A549 (cell line): ENCODE measurements around the gene MYLK. TPM values are rescaled to one million over a fixed set of nuclear protein-coding genes. Genes with fewer than 3 reads are reported as not detected.
A peak's percentile ranks its signal among the peaks of the same experiment; 100 is the strongest.

Experiments
- ATAC-seq, 2 experiments: fragments of 200-7000 bp in 1 of 2; fragments of >200 bp in 1 of 2; cut with Nextera tagmentation in 1 of 2; cut with Tn5 transposase in 1 of 2; 3 replicates each; pipeline versions ENCODE4 v1.8.0 to v1.9.1; 2018 to 2020; ENCODE audit warnings: mild to moderate bottlenecking in 1 of 2, moderate library complexity in 1 of 2
- CTCF ChIA-PET: fragments of 300-600 bp; sonication (Branson Sonifier 250); formaldehyde crosslinking; extraction: SDS; loops from one replicate; lab custom pipeline; 2021; ENCODE audit warnings: antibody characterized with exemption, inconsistent platforms; lab: Yijun Ruan, JAX
- POLR2A ChIA-PET: fragments of 350-600 bp; formaldehyde crosslinking; extraction: SDS; loops from one replicate; lab custom pipeline; 2021; ENCODE audit warnings: antibody characterized with exemption, inconsistent platforms; lab: Yijun Ruan, JAX
- DNase-seq, 2 experiments: peaks; one replicate each; pipeline versions ENCODE4 v3.0.0 to v3.0.0-alpha.2; 2011 to 2016; ENCODE audit warnings: low read depth in 1 of 2, low spot score in 1 of 2
- FAIRE-seq: peaks from 2 replicates; lab custom pipeline; 2011; peaks lifted over from hg19 to GRCh38; lab: Jason Lieb, UNC
- H3K27ac ChIP-seq, 2 experiments: fragments of >200 bp; sonication (Bioruptor Twin); formaldehyde crosslinking; 3 replicates each; pipeline ENCODE4 v1.5.1; 2016 to 2017
- H3K4me1 ChIP-seq: fragments of >200 bp; sonication (Bioruptor Twin); formaldehyde crosslinking; 3 replicates; pipeline ENCODE4 v1.6.1; 2016
- H3K4me2 ChIP-seq: fragments of >200 bp; sonication (Bioruptor Twin); formaldehyde crosslinking; 3 replicates; pipeline ENCODE4 v1.6.1; 2016
- H3K4me3 ChIP-seq: fragments of >200 bp; sonication (Bioruptor Twin); formaldehyde crosslinking; 3 replicates; pipeline ENCODE4 v1.5.1; 2016
- H3K9me3 ChIP-seq: fragments of >200 bp; sonication (Bioruptor Twin); formaldehyde crosslinking; 3 replicates; pipeline ENCODE4 v1.6.1; 2016
- BCL3 ChIP-seq: fragments of >200 bp; sonication (Bioruptor Twin); formaldehyde crosslinking; IDR thresholded peaks from 3 replicates; pipeline ENCODE4 v1.6.1; 2016
- CBX2 ChIP-seq: fragments of 200-600 bp; sonication (generic); IDR thresholded peaks from 2 replicates; pipeline ENCODE4 v1.6.1; 2016; ENCODE audit warnings: low read depth, mild to moderate bottlenecking, borderline replicate concordance
- CEBPB ChIP-seq, 2 experiments: fragments of >200 bp in 1 of 2; sonication (Bioruptor Twin) in 1 of 2; formaldehyde crosslinking in 1 of 2; IDR thresholded peaks; 2 replicates each; pipeline ENCODE4 v1.6.1; 2012 to 2016
- CHD4 ChIP-seq: fragments of 200-600 bp; sonication (generic); IDR thresholded peaks from 2 replicates; pipeline ENCODE4 v1.6.1; 2016; ENCODE audit warnings: antibody characterized with exemption, mild to moderate bottlenecking, borderline replicate concordance
- EHMT2 ChIP-seq: fragments of 200-600 bp; sonication (generic); IDR thresholded peaks from 2 replicates; pipeline ENCODE4 v1.6.1; 2016; ENCODE audit warnings: antibody characterized with exemption, low read depth, mild to moderate bottlenecking, moderate library complexity
- FOSB ChIP-seq: fragments of 250-450 bp; sonication (Bioruptor Pico); IDR thresholded peaks from 2 replicates; pipeline ENCODE4 v1.5.0; 2020; ENCODE audit warnings: mild to moderate bottlenecking, moderate library complexity
- FOSL2 ChIP-seq, 2 experiments: fragments of 450-650 bp in 1 of 2; fragments of >200 bp in 1 of 2; sonication (Bioruptor Twin) in 1 of 2; formaldehyde crosslinking; IDR thresholded peaks; 2 replicates each; pipeline versions ENCODE4 v1.5.0 to v1.6.1; 2016 to 2020; ENCODE audit warnings: mild to moderate bottlenecking in 1 of 2, moderate library complexity in 1 of 2
- HDAC2 ChIP-seq: fragments of 200-600 bp; sonication (generic); IDR thresholded peaks from 2 replicates; pipeline ENCODE4 v1.6.1; 2016
- JUN ChIP-seq, 2 experiments: fragments of >200 bp; sonication (Bioruptor Twin); formaldehyde crosslinking; IDR thresholded peaks; 2 replicates in 1 of 2; 3 replicates in 1 of 2; pipeline ENCODE4 v1.6.1; 2016 to 2017
- JUNB ChIP-seq: fragments of >200 bp; sonication (Bioruptor Twin); formaldehyde crosslinking; IDR thresholded peaks from 2 replicates; pipeline ENCODE4 v1.6.1; 2016
- MAFK ChIP-seq: fragments of 450-650 bp; IDR thresholded peaks from 2 replicates; pipeline ENCODE4 v1.6.1; 2014; ENCODE audit not compliant: partially characterized antibody
- MAZ ChIP-seq: fragments of 150-350 bp; IDR thresholded peaks from 2 replicates; pipeline ENCODE4 v1.6.1; 2014; ENCODE audit warnings: antibody characterized with exemption, low read depth, low read length, borderline replicate concordance
- NFE2L2 ChIP-seq: fragments of 150-350 bp; conservative IDR thresholded peaks from 2 replicates; pipeline ENCODE4 v1.6.1; 2014; ENCODE audit warnings: low read length
- NR3C1 ChIP-seq: fragments of >200 bp; sonication (Bioruptor Twin); formaldehyde crosslinking; IDR thresholded peaks from 3 replicates; pipeline ENCODE4 v1.6.1; 2017
- POLR2A ChIP-seq: IDR thresholded peaks from 2 replicates; pipeline ENCODE4 v1.6.1; 2012; ENCODE audit warnings: mild to moderate bottlenecking, low read length
- RAD21 ChIP-seq, 2 experiments: fragments of >200 bp in 1 of 2; sonication (Bioruptor Twin) in 1 of 2; formaldehyde crosslinking in 1 of 2; IDR thresholded peaks in 1 of 2; conservative IDR thresholded peaks in 1 of 2; 2 replicates in 1 of 2; 3 replicates in 1 of 2; pipeline ENCODE4 v1.6.1; 2012 to 2018; ENCODE audit warnings: inconsistent platforms in 1 of 2
- RNF2 ChIP-seq: fragments of 200-600 bp; sonication (generic); IDR thresholded peaks from 2 replicates; pipeline ENCODE4 v1.6.1; 2016; ENCODE audit warnings: low read depth, mild to moderate bottlenecking, antibody characterized with exemption, moderate library complexity, borderline replicate concordance
- TFCP2L1 ChIP-seq: fragments of 250-450 bp; sonication (Bioruptor Pico); IDR thresholded peaks from 2 replicates; pipeline ENCODE4 v1.5.0; 2021; ENCODE audit warnings: mild to moderate bottlenecking
- TP53 ChIP-seq: fragments of 250-450 bp; sonication (Bioruptor Pico); IDR thresholded peaks from 2 replicates; pipeline ENCODE4 v1.5.0; 2021; ENCODE audit warnings: mild to moderate bottlenecking, moderate library complexity
- ZC3H11A ChIP-seq: fragments of 450-650 bp; IDR thresholded peaks from 2 replicates; pipeline ENCODE4 v1.6.1; 2014; ENCODE audit warnings: antibody characterized with exemption, mild to moderate bottlenecking
- WGBS: methylation state at CpG from one replicate; pipeline ENCODE4 v1.1.6; 2017; ENCODE audit errors: missing lambda C conversion rate; 5-methylcytosine and 5-hydroxymethylcytosine counted together
- polyA plus RNA-seq, 4 experiments: library from polyadenylated mRNA; depleted of rRNA in 3 of 4; stranded (reverse); fragments of >200 nt; fragmentation: RNase III in 1 of 4; extraction: RNeasy Plus Mini Kit Qiagen cat#74134 plus additional on column Dnase treatment in 1 of 4; gene quantifications; 2 replicates in 3 of 4; 3 replicates in 1 of 4; pipeline ENCODE4 v1.2.3, GENCODE V29; 2011 to 2017
- TF ChIP-seq, protein P1 (sequence below): fragments of >200 bp; sonication (Bioruptor Twin); formaldehyde crosslinking; IDR thresholded peaks from 3 replicates; pipeline ENCODE4 v1.5.1; 2016

MYLK gene
- polyA plus RNA-seq, 2 of the 4 experiments (the other 2 are of a cell fraction), result 16.9 to 17.4 TPM

GRCh38 chr3:123877965-123878364 is 6.2 kb downstream of the MYLK start:
- FAIRE-seq, result no peak
- Histone ChIP-seq H3K4me1 (peaks cover 11% of the 10 kb centered on the region), H3K27ac (no peak overlapping the region), H3K4me3 (no peak overlapping the region), H3K9me3 (no peaks in the 10 kb centered on the region), H3K4me2 (no peak overlapping the region)
- no peak for DNase-seq
- TF ChIP-seq CBX2, result no peak
- TF ChIP-seq TP53 (CRISPR knock-in tag), result no peak
- no peak for TF ChIP-seq JUNB
- TF ChIP-seq EHMT2, result no peak
- POLR2A ChIA-PET, result no interaction called here
- CTCF ChIA-PET, result interaction anchor here (1.5 to 1.8 kb wide), 2 partner anchors 132 to 152 kb away, joined by 3 to 4 read pairs; no protein-coding TSS in a partner anchor
- ATAC-seq, result no peak
- WGBS, result 78% methylated on average over 3 of the region's 4 CpGs

DNA sequence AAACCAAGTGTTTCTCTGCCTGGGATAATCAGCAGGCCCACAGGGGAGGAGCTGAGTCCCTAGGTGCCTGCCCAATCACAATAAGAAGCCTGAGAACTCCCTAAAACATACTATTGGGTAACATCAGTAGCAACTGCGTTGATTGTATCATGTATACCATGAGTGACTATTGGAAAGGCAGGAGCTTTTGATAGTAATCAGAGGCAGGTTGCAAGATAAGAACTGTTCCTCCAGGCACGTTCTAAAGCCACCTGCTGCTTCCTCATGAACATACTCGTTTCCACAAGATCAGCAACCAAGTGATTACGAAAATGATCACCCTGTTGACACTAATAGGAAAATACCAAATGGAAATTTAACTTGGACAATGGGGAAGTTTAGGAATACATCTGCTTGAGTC is 6.7 kb downstream of the MYLK start:
- Histone ChIP-seq H3K4me2 (no peak overlapping the region), H3K27ac (no peak overlapping the region), H3K9me3 (no peaks in the 10 kb centered on the region), H3K4me1 (peaks cover 11% of the 10 kb centered on the region), H3K4me3 (no peak overlapping the region)
- WGBS, result 83% methylated on average over 4 of the region's 4 CpGs
- no peak for TF ChIP-seq CEBPB (IDR thresholded peaks at IDR 0.05)
- TF ChIP-seq MAZ, result no peak
- TF ChIP-seq FOSB (CRISPR knock-in tag), result no peak
- TF ChIP-seq NR3C1, result no peak
- no peak for TF ChIP-seq FOSL2 (IDR thresholded peaks at IDR 0.05)
- no peak for TF ChIP-seq FOSL2 (CRISPR knock-in tag; IDR thresholded peaks at IDR 0.05)
- TF ChIP-seq RNF2, result no peak
- TF ChIP-seq POLR2A, result no peak
- TF ChIP-seq NFE2L2, result no peak
- FAIRE-seq (no peak), DNase-seq (no peak), ATAC-seq (no peak)
- ChIA-PET CTCF (interaction anchor here (1.8 kb wide), 1 partner anchor 151 kb away, joined by 4 read pairs; no protein-coding TSS in a partner anchor), POLR2A (no interaction called here)

GRCh38 chr3:123876858-123877257 is 7.3 kb downstream of the MYLK start:
- H3K9me3 ChIP-seq, result no peaks in the 10 kb centered on the region
- H3K27ac ChIP-seq, result no peak overlapping the region
- ChIA-PET POLR2A (no interaction called here), CTCF (interaction anchor here (1.8 kb wide), 1 partner anchor 151 kb away, joined by 4 read pairs; no protein-coding TSS in a partner anchor)
- FAIRE-seq (no peak), ATAC-seq (peak in 1 of 2 experiments; percentile 52; a peak in 3 of 6 replicates), DNase-seq (no peak)
- no peak overlapping the region for H3K4me2 ChIP-seq
- H3K4me3 ChIP-seq, result no peak overlapping the region
- TF ChIP-seq, protein P1, sequence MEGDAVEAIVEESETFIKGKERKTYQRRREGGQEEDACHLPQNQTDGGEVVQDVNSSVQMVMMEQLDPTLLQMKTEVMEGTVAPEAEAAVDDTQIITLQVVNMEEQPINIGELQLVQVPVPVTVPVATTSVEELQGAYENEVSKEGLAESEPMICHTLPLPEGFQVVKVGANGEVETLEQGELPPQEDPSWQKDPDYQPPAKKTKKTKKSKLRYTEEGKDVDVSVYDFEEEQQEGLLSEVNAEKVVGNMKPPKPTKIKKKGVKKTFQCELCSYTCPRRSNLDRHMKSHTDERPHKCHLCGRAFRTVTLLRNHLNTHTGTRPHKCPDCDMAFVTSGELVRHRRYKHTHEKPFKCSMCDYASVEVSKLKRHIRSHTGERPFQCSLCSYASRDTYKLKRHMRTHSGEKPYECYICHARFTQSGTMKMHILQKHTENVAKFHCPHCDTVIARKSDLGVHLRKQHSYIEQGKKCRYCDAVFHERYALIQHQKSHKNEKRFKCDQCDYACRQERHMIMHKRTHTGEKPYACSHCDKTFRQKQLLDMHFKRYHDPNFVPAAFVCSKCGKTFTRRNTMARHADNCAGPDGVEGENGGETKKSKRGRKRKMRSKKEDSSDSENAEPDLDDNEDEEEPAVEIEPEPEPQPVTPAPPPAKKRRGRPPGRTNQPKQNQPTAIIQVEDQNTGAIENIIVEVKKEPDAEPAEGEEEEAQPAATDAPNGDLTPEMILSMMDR, result 0 out of 3 replicates have a peak, but pooled peaks have one; percentile 24
- TF ChIP-seq RNF2, result no peak
- TF ChIP-seq RAD21 (conservative IDR thresholded peaks at IDR 0.05 in 1 of 2, IDR thresholded peaks at IDR 0.05 in 1 of 2), result peak in 1 of 2 experiments; percentile 20; a peak in 1 of 5 replicates
- no peak for TF ChIP-seq HDAC2
- TF ChIP-seq TFCP2L1 (CRISPR knock-in tag), result no peak
- no peak for TF ChIP-seq JUN (IDR thresholded peaks at IDR 0.05)
- no peak for TF ChIP-seq ZC3H11A
- TF ChIP-seq BCL3, result no peak
- TF ChIP-seq MAFK, result no peak
- TF ChIP-seq JUNB, result no peak
- no peak for TF ChIP-seq CEBPB (IDR thresholded peaks at IDR 0.05)
- TF ChIP-seq CHD4, result no peak
- peaks cover 10% of the 10 kb centered on the region; the same call in 1 of the 3 replicates for H3K4me1 ChIP-seq
